Left forelimb (tissue), 1 donor: ENCODE results near the gene JAZF1.
"Not testable (repeated sequence)": the region's sequence is repeated elsewhere in the genome, so short reads cannot be mapped to it uniquely, and the experiment has no call there.

Experiments
- DNase-seq: peaks from one replicate; pipeline ENCODE4 v3.0.0-alpha.2; 2018; ENCODE audit warnings: low spot score

The JAZF1 gene

DNA sequence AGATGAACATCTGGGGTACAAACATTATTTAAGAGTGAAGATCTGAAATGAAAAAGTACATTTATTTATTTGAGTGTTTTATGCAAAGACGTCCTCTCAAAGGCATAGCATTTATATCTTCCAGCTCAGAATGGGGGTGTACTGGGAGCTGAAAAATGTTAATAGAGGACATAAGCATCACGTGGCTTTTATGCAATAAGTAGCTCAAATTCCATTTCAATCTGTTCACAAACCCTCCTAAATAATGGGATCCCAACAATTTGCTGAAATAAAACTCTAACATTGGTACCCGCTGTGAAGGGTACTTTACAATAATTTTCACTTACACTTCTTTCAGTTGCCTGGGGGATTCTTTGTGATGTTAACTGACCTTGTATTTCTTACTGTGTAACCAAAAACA is 268.7 kb downstream of the JAZF1 start:
- no peak for DNase-seq

DNA sequence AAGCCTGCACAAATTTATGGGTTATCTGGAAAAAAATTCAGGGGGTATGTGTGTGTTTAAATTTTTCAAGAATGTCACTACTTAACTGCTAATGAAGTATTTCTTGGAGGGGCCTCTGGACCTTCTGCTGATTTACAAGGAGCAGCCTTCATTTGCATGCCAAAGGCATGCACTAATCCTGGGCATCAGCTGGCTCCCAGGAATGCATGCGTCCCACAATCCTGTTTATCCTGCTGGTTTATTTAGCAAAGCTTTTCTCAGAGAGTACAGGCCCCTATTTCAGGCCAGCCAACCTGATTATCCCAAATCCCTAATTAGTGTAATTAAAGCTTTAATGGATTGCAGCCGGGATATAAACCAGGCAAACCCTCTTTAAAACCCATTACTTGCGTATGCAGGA is 270.3 kb downstream of the JAZF1 start:
- no peak for DNase-seq

DNA sequence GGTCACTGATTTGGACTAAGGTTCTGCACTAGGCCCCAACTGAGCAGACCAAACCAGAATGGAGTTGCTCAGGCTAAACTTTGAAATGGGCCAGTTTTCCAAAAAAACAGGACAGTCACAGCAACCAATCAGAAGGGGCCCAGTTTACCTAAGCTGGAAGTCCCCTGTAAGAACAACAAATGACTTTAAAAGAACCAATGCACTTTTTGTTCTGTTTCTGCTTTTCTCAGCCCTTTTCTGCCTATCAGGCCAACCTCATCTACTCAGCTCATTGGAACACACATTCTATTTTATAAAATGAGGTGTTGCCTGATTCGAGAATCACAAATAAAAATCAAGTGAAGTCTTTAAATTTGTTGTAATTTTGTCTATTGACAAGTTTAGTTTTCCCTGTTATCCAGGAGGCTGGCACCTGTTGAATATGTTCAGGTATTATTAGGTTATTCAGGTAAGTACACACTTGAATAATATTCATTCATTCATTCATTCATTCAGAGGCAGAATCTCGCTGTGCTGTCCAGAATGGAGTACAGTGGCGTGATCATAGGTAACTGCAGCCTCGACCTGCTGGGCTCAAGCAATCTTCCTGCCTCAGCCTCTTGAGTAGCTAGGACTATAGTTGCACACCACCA is 271.9 kb downstream of the JAZF1 start:
- DNase-seq, result no peak

DNA sequence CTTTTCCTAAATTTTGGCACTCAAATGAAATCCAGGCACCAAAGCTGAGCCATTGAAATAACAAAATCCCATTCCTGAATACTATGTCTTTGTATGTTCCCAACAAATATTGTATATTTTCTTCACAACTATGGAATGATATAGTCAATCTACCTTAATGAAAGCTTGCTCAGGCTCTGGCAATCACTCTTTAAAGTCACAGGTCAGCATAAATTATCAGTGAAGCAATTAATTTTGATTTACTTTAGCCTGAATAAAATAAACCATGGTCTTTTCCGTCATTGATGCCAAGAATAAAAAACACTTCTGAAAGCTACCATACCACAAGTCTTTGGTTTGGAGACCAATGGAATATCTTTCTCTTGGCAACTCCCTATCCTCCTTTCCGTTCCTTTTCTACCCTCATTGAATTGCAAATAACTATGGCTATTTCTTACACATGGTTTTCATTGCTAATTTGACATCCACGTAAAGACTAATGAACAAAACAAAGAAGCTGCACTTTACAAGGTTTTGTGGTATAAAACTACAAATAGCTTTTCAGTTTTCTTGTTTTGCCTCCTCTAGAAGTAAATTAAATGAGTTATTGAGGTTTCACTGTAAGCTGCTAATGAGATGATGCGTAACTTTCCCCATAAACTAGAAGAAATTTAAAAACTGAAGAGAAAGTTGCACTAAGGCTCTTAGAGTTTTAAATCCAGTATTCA is 274.1 kb downstream of the JAZF1 start:
- no peak for DNase-seq

DNA sequence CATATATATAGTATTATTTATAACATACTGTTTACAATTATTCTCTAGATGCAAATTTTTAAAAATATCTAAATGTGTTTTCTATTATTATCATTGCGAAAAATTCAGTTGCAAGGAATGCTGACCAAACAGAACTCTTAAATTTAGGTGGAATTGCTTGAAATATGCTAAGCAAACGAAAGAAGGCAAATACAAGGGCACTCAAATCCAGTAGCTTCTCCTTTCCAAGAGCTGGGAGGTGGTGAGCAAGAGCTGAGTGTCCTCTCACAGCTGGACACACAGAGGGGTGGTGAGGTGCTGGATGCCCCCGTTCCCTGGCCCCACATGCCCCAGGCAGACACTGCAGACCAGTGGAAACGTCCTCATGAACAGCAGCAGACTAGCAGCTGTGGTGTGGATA is 274.6 kb downstream of the JAZF1 start:
- no peak for DNase-seq

- DNase-seq, result no peak
These were observed 279.4 kb downstream of the JAZF1 start for GRCh38 chr7:27901028-27901760.

DNA sequence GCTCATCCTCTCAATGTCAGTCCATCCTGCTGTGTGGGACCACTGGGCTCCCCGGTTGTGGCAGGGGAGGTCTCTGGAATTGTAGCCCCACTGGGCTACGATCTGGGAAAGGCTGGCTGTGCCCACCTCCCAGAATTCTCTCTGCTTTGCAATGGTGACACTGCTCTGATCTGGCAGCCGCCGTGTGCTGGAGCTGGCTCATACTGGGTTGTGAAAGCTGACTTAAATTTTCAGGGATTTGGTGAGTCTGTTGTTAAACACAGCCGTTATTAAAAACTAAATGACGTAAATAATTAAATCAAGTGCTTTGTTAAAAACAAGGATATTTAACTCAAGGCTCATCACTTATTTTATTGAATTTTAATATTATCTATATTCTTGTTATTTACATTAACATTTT is 280.6 kb downstream of the JAZF1 start:
- no peak for DNase-seq

GRCh38 chr7:27899601-27900000 is 281.0 kb downstream of the JAZF1 start:
- no peak for DNase-seq

- DNase-seq, result no peak
These were observed 283.2 kb downstream of the JAZF1 start for GRCh38 chr7:27897441-27897847.

DNA sequence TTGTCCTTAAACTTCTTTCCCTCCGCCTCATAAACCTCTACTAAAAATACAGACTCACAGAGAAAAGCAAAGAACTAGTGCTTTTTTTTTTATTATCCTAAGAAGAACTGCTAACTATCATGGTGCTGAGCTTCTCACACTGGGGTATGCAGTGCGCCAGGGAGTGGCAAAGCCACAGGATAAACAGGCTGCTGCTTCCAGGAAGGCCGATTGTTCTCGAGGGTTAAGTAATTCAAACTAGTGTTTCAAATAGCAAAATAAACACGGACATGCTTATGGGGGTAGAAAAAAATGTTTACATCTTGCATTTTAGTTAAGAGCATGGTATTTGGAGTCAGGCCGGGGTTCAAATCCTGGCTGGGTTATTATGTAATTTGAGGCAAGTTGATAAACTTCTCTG is 283.6 kb downstream of the JAZF1 start:
- DNase-seq, result no peak

DNA sequence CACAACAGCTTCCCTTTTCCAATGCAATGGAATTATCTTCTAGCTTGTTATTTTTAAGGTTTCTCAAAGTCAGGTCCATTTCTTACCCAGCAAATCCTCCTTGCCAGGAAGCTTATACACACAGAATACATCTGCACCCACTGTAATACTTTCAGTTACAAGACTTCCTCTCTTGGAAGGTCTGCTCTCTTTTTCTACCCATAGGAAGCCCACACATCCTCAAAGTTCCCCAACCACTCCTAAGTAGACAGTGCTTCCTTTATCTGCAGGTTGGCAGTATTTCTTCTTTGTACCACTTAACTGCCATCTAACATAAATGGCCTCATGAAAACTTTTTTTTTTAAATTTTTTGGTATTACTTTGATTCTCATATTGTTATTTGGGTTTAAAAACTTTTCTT is 285.0 kb downstream of the JAZF1 start:
- DNase-seq, result no peak

DNA sequence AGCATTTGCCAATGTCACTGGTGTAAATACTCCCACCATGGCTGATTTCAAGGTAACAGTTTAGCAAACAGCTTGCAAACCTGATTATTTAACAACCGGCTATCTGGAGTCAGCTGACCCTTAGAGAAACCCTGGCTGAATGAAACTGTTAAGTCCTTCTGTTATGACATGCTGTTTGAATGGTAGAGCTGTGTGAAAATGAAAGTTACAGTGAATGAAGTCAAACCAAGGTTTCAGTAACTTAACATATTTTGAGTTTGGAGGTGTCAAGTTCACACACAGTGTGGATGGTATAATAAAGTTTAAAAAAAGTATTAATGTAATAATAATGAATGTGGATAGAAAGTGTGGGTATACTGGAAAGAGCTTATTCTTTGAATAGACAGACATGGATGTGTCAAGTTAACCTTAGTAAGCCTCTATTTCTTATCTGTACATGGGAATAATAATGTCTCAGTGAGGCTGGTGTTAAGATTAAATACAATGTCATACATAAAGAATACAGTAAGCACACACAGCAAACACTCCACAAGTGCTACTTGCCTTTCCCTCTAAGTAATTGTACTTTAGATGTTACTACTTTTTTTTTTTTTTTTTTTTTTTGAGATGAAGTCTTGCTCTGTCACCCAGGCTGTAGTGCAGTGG is 290.3 kb downstream of the JAZF1 start:
- DNase-seq, result no peak

- no peak for DNase-seq
These were observed 290.8 kb downstream of the JAZF1 start for GRCh38 chr7:27889800-27890199.

- DNase-seq, result no peak
These were observed 291.9 kb downstream of the JAZF1 start for GRCh38 chr7:27888736-27889135.

- DNase-seq, result not testable (repeated sequence)
These were observed 293.9 kb downstream of the JAZF1 start for GRCh38 chr7:27886710-27887109.

DNA sequence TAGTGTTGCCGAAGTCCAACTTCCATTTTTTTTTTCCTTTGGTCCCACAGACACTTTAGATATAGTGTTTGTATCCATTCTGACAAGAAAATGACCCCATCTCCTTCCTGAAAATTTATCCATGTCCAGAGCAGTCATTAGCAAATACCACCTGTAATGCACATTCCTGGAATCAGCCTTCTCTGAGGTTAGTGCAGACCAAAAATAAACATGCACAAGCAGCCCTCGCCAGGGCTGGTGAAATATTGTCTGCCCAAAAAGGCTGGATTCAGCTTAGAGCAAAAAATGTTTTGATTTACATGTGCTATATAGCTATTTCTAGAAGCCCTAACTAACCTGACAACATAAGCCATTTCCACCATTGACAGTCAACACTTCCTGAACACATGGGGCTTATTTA is 294.9 kb downstream of the JAZF1 start:
- no peak for DNase-seq

DNA sequence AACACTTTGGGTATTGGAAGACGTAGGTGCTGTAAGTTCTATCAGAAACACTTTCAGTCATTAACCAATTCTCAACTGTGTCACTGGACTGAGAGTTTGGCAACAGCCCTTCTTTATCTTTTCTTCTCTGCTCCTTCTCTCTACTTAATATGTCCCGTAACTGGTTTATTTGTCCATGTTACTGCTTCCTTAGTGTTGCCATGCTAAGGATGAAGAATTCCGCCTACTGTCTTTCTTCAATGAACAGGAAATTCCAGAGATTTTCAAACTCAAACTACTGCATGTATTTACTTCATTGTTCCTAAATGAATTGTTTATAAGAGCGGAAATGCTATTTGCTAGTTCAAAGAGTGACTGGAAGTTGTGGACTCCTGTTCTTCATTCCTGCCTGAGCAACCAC is 296.9 kb downstream of the JAZF1 start:
- DNase-seq, result no peak

DNA sequence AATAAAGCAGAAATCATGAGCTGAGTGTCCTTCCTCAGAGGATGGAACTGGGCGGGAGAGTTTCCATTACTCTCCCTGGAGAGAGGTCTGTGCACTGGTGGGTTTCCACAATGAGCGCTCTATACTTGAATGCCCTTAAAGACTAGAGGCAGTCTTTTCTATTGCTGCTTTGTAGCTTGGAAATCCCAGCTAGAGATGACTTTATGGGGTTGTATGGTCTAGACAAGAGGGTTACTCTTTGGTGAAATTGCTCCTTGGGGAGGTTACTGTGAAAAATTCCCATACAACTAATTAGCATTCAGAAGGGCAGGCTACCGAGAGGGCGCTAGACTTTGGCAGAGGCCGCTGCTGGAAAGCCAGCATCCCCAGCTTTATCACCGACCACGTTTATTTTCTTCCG is 303.8 kb downstream of the JAZF1 start:
- DNase-seq, result no peak

DNA sequence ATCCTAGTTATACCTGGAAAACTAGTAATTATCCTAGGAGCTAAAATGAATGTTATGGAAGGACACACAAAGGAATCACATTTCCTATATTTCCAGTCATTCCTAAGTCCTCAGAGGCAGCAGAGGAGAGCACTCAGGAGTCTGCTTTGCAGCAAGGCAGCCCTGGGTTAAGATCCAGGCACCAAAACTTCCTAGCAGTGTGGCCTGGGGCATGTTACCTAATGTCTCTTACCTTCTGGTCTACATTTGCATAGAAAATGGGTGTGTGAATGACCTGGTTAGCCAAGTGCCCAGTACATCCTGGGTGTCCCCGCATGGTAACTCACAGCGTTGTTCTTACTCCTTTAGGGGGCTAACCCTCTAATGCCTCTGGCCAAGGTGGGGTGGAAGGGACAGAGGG is 304.8 kb downstream of the JAZF1 start:
- DNase-seq, result no peak

DNA sequence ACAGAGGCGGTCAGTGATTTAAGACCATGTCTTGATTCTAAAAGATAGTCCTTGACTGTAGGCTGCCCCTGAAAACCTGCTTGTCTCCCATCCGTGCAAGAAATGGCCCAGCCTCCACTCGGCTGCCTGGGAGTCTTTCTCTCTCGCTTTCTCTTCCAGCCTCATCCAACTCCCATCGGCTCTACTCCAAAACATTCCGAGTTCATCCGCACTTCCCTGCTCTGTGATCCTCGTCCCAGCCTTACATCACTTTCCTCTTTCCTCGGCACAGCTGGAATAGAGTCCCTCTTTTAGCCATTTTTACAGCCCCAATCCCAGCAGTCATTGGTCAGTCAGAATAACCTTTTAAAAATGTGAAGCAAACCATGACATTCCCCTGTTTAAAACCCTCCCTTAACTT is 305.5 kb downstream of the JAZF1 start:
- no peak for DNase-seq

- no peak for DNase-seq
These were observed 306.3 kb downstream of the JAZF1 start for GRCh38 chr7:27873981-27874957.
